Subcutaneous adipose tissue (tissue), 4 donors: ENCODE data around the gene GCK. TPM values are rescaled to one million over a fixed set of nuclear protein-coding genes. Genes with fewer than 3 reads are reported as not detected.

Experiments used
- total RNA-seq, 4 donors: library from RNA; depleted of rRNA; stranded (reverse); fragments of >200 nt; gene quantifications; one replicate each; pipeline ENCODE4 v1.1.0, GENCODE V29; 2016
- TF ChIP-seq, protein P1 (sequence below): fragments of 450-650 bp; IDR thresholded peaks from one replicate; pipeline ENCODE4 v1.5.1; 2016; ENCODE audit warnings: low read depth, mild to moderate bottlenecking, control low read depth, antibody characterized with exemption, moderate library complexity

GCK gene
- total RNA-seq, 4 donors from 2014 or later = 0.22 to 8.1 (median 0.85) TPM; not detected in 1

GRCh38 chr7:44140341-44140740 lies 48.9 kb downstream of the GCK start:
- TF ChIP-seq, protein P1, sequence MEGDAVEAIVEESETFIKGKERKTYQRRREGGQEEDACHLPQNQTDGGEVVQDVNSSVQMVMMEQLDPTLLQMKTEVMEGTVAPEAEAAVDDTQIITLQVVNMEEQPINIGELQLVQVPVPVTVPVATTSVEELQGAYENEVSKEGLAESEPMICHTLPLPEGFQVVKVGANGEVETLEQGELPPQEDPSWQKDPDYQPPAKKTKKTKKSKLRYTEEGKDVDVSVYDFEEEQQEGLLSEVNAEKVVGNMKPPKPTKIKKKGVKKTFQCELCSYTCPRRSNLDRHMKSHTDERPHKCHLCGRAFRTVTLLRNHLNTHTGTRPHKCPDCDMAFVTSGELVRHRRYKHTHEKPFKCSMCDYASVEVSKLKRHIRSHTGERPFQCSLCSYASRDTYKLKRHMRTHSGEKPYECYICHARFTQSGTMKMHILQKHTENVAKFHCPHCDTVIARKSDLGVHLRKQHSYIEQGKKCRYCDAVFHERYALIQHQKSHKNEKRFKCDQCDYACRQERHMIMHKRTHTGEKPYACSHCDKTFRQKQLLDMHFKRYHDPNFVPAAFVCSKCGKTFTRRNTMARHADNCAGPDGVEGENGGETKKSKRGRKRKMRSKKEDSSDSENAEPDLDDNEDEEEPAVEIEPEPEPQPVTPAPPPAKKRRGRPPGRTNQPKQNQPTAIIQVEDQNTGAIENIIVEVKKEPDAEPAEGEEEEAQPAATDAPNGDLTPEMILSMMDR = no peak

- TF ChIP-seq, protein P1 = no peak
Measured at GRCh38 chr7:44139311-44140010, 49.8 kb downstream of the GCK start.

GRCh38 chr7:44138698-44139097 lies 50.5 kb downstream of the GCK start:
- TF ChIP-seq, protein P1 = no peak

GRCh38 chr7:44136731-44137130 lies 52.5 kb downstream of the GCK start:
- TF ChIP-seq, protein P1 = no peak

- TF ChIP-seq, protein P1 = no peak
Measured at GRCh38 chr7:44134943-44135628, 54.2 kb downstream of the GCK start.

DNA sequence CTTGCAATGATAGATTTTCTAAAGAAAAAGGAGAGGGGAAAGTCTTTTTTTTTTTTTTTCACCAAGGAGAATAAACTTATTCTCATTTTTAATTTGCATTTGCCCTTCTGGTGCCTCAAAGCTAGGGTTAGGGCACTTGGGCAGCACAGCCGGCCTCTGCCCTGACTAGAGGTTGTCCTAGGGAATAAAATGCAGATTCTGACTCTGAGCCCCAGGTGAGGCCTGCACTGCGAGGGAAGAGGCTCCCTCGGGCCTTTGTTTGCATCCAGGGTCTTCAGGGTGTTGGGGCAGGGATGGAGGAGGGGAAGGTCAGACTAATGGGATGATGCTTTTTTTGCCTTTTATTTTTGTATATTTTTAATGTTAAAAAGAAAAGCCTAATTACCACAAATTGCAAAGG lies 55.9 kb downstream of the GCK start:
- TF ChIP-seq, protein P1 = no peak

- TF ChIP-seq, protein P1 = no peak
Measured at GRCh38 chr7:44132039-44132438, 57.2 kb downstream of the GCK start.
